ENCODE data around the gene FOCAD. TPM values are rescaled to one million over a fixed set of nuclear protein-coding genes. Genes with fewer than 3 reads are reported as not detected.

Gene FOCAD
- total and polyA plus RNA-seq, 2 of the 8 experiments (the other 6 are each of a cell fraction or from before 2014, with no cell fraction given): 22.0 to 38.4 TPM

DNA sequence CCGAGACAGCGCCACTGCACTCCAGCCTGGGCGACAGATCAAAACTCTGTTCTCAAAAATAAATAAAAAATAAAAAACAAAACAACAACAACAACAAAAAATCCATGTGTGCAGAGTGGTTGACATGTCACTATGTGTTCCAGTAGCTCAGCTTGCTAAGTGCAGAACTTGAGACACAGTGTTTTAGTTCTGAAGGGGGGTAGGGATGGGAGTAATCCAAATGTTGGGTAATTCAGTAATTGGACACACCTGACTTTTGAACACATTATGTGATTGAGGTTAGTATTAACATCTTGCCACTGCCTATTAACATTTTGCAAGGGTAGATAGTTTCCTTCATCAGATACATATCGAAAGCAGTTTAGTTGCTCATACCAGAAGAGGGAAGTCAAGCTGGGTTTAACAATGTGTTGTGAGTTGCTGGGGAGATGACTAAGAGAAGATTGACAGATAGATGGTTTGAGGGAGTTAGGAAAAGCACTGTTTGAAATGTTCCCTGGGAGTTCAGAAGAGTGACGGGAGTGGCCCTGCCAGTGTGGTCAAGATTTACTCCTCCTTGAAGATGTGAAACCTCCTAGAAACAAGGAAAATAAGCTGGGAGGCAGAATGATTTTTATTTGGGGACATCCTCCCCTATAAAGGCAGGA, 346.5 kb downstream of the FOCAD start:
- Histone ChIP-seq H3K9ac (replicated peaks in 1 of 4; ENCODE audit: extremely low read depth in 1 of 4, low read depth in 3 of 4, low read length in 3 of 4) (no peak overlapping the region), H2BK5ac (ENCODE audit: low read depth, low read length) (no peak overlapping the region), H3K23ac (ENCODE audit: insufficient read length) (no peak overlapping the region), H3K4me1 (replicated peaks in 1 of 4; ENCODE audit: control insufficient read depth in 3 of 4, insufficient read depth in 4 of 4, low read length in 3 of 4) (peaks cover 0 to 7% (median 4%) of the 10 kb centered on the region in 4 experiments; a peak in 3 of 7 replicates), H2BK20ac (ENCODE audit: low read length) (no peak overlapping the region), H3K4me3 (ENCODE audit: extremely low read depth in 1 of 4, insufficient read depth in 2 of 4, low read depth in 3 of 4, low read length in 4 of 4) (peak overlapping the region in 3 of 4 experiments; percentile 42 to 56 (median 42); a peak in 3 of 8 replicates), H2BK120ac (replicated peaks; ENCODE audit: low read depth, low read length) (no peak overlapping the region), H3K23me2 (ENCODE audit: low read depth, low read length) (peaks cover 3% of the 10 kb centered on the region; the same call in 1 of the 2 replicates), H2BK12ac (ENCODE audit: low read depth, low read length) (no peak overlapping the region), H4K8ac (ENCODE audit: extremely low read depth, insufficient read depth, low read length) (no peak overlapping the region), H2AFZ (ENCODE audit: low read length) (no peak overlapping the region), H3K56ac (replicated peaks; ENCODE audit: insufficient read length, low read depth, low read length) (no peak overlapping the region), H3K79me2 (ENCODE audit: control insufficient read depth in 1 of 2, insufficient read depth in 2 of 2, low read length in 2 of 2) (no peaks in the 10 kb centered on the region), H3K14ac (ENCODE audit: insufficient read length) (no peak overlapping the region), H4K20me1 (replicated peaks in 1 of 2; ENCODE audit: control insufficient read depth in 1 of 2, insufficient read depth in 2 of 2, low read length in 2 of 2) (no peaks in the 10 kb centered on the region), H2AK5ac (ENCODE audit: low read depth, low read length) (no peak overlapping the region), H3K79me1 (ENCODE audit: low read depth, low read length) (no peaks in the 10 kb centered on the region), H4K91ac (replicated peaks; ENCODE audit: insufficient read length, low read length) (no peak overlapping the region), H3K36me3 (ENCODE audit: control insufficient read depth in 2 of 4, insufficient read depth in 4 of 4, low read length in 3 of 4) (no peaks in the 10 kb centered on the region), H3K4me2 (ENCODE audit: insufficient read depth in 1 of 2, low read depth in 2 of 2, low read length in 2 of 2) (peak overlapping the region; percentile 79 to 87), H2BK15ac (ENCODE audit: low read length) (no peak overlapping the region), H3K4ac (replicated peaks; ENCODE audit: insufficient read length, low read depth, low read length) (no peak overlapping the region), H3K18ac (ENCODE audit: extremely low read depth, low read length) (no peak overlapping the region), H3K27me3 (replicated peaks in 1 of 4; ENCODE audit: control insufficient read depth in 3 of 4, extremely low read depth in 1 of 4, insufficient read depth in 3 of 4, low read length in 3 of 4) (peaks cover 0 to 11% (median 5%) of the 10 kb centered on the region in 4 experiments; a peak in 5 of 7 replicates), H3K27ac (ENCODE audit: low read depth, low read length) (no peak overlapping the region), H3K9me3 (ENCODE audit: insufficient read depth in 2 of 2, low read depth in 1 of 2, low read length in 1 of 2) (no peaks in the 10 kb centered on the region), H4K5ac (ENCODE audit: insufficient read length, low read depth, low read length) (no peak overlapping the region)
- DNase-seq (ENCODE audit: low read depth in 1 of 2, low spot score in 2 of 2) (no peak), FAIRE-seq (peak; percentile 13)
- ChIA-PET CTCF (ENCODE audit: partially characterized antibody) (interaction anchor here (0.7 to 1.7 kb wide), 7 partner anchors 11 to 709 kb away, joined by 3 to 4 read pairs (median 4); no protein-coding TSS in a partner anchor), POLR2A (ENCODE audit: partially characterized antibody) (interaction anchor here (0.7 to 2.1 kb wide), 6 partner anchors 10 to 372 kb away, joined by 3 to 8 read pairs (median 3); no protein-coding TSS in a partner anchor)
- no peak for TF ChIP-seq POLR2A (IDR thresholded peaks at IDR 0.05; ENCODE audit: control extremely low read depth in 1 of 2, low read depth in 2 of 2, low read length in 2 of 2)
- TF ChIP-seq MAFK (IDR thresholded peaks at IDR 0.05; ENCODE audit: low read depth, low read length): no peak
- TF ChIP-seq ASH2L (IDR thresholded peaks at IDR 0.05; ENCODE audit: low read length): no peak
- WGBS, 2 experiments (ENCODE audit: extremely low coverage in 1 of 2, insufficient coverage in 1 of 2, insufficient read length in 1 of 2, insufficient replicate concordance in 2 of 2, low coverage in 1 of 2, low lambda C conversion rate in 2 of 2, missing lambda C conversion rate in 1 of 2): 82% methylated on average over 5 of the region's 5 CpGs; no CpG with 5 or more reads in 1 of the 2 experiments

Data from H1 (cell line).